DMS114 treated with DMSO at 0.1 percent for 48 hours (cell line): ENCODE measurements around the gene NLGN1.

Source experiments
- DNase-seq: peaks from one replicate; lab custom pipeline; 2025; ENCODE audit not compliant: unreplicated experiment; lab: John Stamatoyannopoulos, UW

NLGN1 gene

GRCh38 chr3:173624086-173624485, 226.5 kb downstream of the NLGN1 start:
- no peak for DNase-seq

GRCh38 chr3:173630849-173631248, 233.3 kb downstream of the NLGN1 start:
- no peak for DNase-seq

- no peak for DNase-seq
Measured at GRCh38 chr3:173632945-173633344, 235.4 kb downstream of the NLGN1 start.

GRCh38 chr3:173635826-173636225, 238.3 kb downstream of the NLGN1 start:
- no peak for DNase-seq

GRCh38 chr3:173639098-173639497, 241.6 kb downstream of the NLGN1 start:
- DNase-seq, result no peak

- DNase-seq, result no peak
Measured at GRCh38 chr3:173641696-173642095, 244.2 kb downstream of the NLGN1 start.

- no peak for DNase-seq
Measured at GRCh38 chr3:173644086-173645082, 246.8 kb downstream of the NLGN1 start.

GRCh38 chr3:173650596-173650995, 253.1 kb downstream of the NLGN1 start:
- DNase-seq, result no peak

- no peak for DNase-seq
Measured at GRCh38 chr3:173652093-173652492, 254.5 kb downstream of the NLGN1 start.

- DNase-seq, result no peak
Measured at GRCh38 chr3:173653781-173654180, 256.2 kb downstream of the NLGN1 start.

GRCh38 chr3:173659972-173660371, 262.4 kb downstream of the NLGN1 start:
- DNase-seq, result no peak

- DNase-seq, result no peak
Measured at GRCh38 chr3:173660645-173661299, 263.2 kb downstream of the NLGN1 start.

GRCh38 chr3:173663696-173664111, 266.2 kb downstream of the NLGN1 start:
- DNase-seq, result no peak

- no peak for DNase-seq
Measured at GRCh38 chr3:173676094-173676493, 278.6 kb downstream of the NLGN1 start.

- no peak for DNase-seq
Measured at GRCh38 chr3:173681188-173681678, 283.7 kb downstream of the NLGN1 start.

GRCh38 chr3:173685456-173685855, 287.9 kb downstream of the NLGN1 start:
- no peak for DNase-seq

GRCh38 chr3:173688216-173688842, 290.8 kb downstream of the NLGN1 start:
- DNase-seq, result no peak

- DNase-seq, result no peak
Measured at GRCh38 chr3:173690542-173691180, 293.1 kb downstream of the NLGN1 start.

GRCh38 chr3:173699353-173699752, 301.8 kb downstream of the NLGN1 start:
- no peak for DNase-seq

GRCh38 chr3:173700336-173700735, 302.8 kb downstream of the NLGN1 start:
- DNase-seq, result no peak

GRCh38 chr3:173702561-173702960, 305.0 kb downstream of the NLGN1 start:
- no peak for DNase-seq
